RPMI7951 (cell line): Measurements from ENCODE around the gene ETV6. TPM values are rescaled to one million over a fixed set of nuclear protein-coding genes. Genes with fewer than 3 reads are reported as not detected.

Experiments used
- DNase-seq: peaks from one replicate; pipeline ENCODE4 v3.0.0-alpha.2; 2012; ENCODE audit warnings: low read depth
- total RNA-seq: library from RNA; depleted of rRNA; stranded (reverse); fragments of >200 nt; shearing (Covaris generic); gene quantifications from 2 replicates; pipeline ENCODE4 v1.2.3, GENCODE V29; 2014

The ETV6 gene
- total RNA-seq, 1 experiment from 2014 or later, result 7.9 TPM

- no peak for DNase-seq
Observed at GRCh38 chr12:11758510-11759493, 109.3 kb downstream of the ETV6 start.

GRCh38 chr12:11759494-11759878 is 110.0 kb downstream of the ETV6 start:
- DNase-seq, result no peak

- no peak for DNase-seq
Observed at GRCh38 chr12:11759899-11760298, 110.4 kb downstream of the ETV6 start.

GRCh38 chr12:11761869-11762567 is 112.5 kb downstream of the ETV6 start:
- no peak for DNase-seq

GRCh38 chr12:11762723-11763326 is 113.4 kb downstream of the ETV6 start:
- no peak for DNase-seq

GRCh38 chr12:11763760-11764520 is 114.5 kb downstream of the ETV6 start:
- DNase-seq, result no peak

- DNase-seq, result no peak
Observed at GRCh38 chr12:11764837-11765236, 115.4 kb downstream of the ETV6 start.

GRCh38 chr12:11765421-11765816 is 115.9 kb downstream of the ETV6 start:
- DNase-seq, result no peak

- peak; percentile 47 for DNase-seq
Observed at GRCh38 chr12:11765817-11766794, 116.6 kb downstream of the ETV6 start.

- DNase-seq, result no peak
Observed at GRCh38 chr12:11767029-11767724, 117.7 kb downstream of the ETV6 start.

GRCh38 chr12:11767798-11768197 is 118.3 kb downstream of the ETV6 start:
- DNase-seq, result no peak

- no peak for DNase-seq
Observed at GRCh38 chr12:11768233-11768965, 118.9 kb downstream of the ETV6 start.

- no peak for DNase-seq
Observed at GRCh38 chr12:11769723-11770514, 120.4 kb downstream of the ETV6 start.

- DNase-seq, result peak; percentile 42
Observed at GRCh38 chr12:11771356-11771755, 121.9 kb downstream of the ETV6 start.

GRCh38 chr12:11771895-11772502 is 122.5 kb downstream of the ETV6 start:
- no peak for DNase-seq

GRCh38 chr12:11773889-11774677 is 124.6 kb downstream of the ETV6 start:
- no peak for DNase-seq

GRCh38 chr12:11774821-11775220 is 125.3 kb downstream of the ETV6 start:
- DNase-seq, result no peak
